Endothelial cell of umbilical vein (primary cell): ENCODE data around the gene H2AZ1.

Experiments
- CTCF ChIP-seq, 2 donors: IDR thresholded peaks; 1 replicate in 1 of 2; 2 replicates in 1 of 2; pipeline ENCODE4 v1.5.1; 2011; ENCODE audit warnings: low read length in 2 of 2, mild to moderate bottlenecking in 2 of 2, moderate library complexity in 2 of 2, control low read depth in 1 of 2, inconsistent platforms in 1 of 2, low read depth in 1 of 2; ENCODE audit not compliant: insufficient read depth in 1 of 2; ENCODE audit errors: extremely low read depth in 1 of 2
- EZH2 ChIP-seq: IDR thresholded peaks from 2 replicates; pipeline ENCODE4 v1.6.1; 2012; ENCODE audit warnings: borderline replicate concordance, low read depth, mild to moderate bottlenecking, moderate library complexity, low read length, inconsistent platforms; ENCODE audit not compliant: severe bottlenecking
- FOS ChIP-seq: IDR thresholded peaks from 2 replicates; pipeline ENCODE4 v1.6.1; 2011; ENCODE audit warnings: mild to moderate bottlenecking, low read length, moderate library complexity, borderline replicate concordance; ENCODE audit not compliant: insufficient read depth
- GATA2 ChIP-seq: IDR thresholded peaks from 2 replicates; pipeline ENCODE4 v1.7.0; 2011; ENCODE audit warnings: low read depth, mild to moderate bottlenecking, moderate library complexity, mixed read lengths, low read length; ENCODE audit not compliant: insufficient read length, insufficient read depth
- JUN ChIP-seq: IDR thresholded peaks from 2 replicates; pipeline ENCODE4 v1.6.1; 2011; ENCODE audit warnings: borderline replicate concordance, low read depth; ENCODE audit not compliant: insufficient read length, insufficient read depth
- MAX ChIP-seq: IDR thresholded peaks from 2 replicates; pipeline ENCODE4 v1.6.1; 2011; ENCODE audit not compliant: insufficient read depth, insufficient read length
- MYC ChIP-seq: IDR thresholded peaks from one replicate; pipeline ENCODE4 v1.6.1; 2011; ENCODE audit warnings: mild to moderate bottlenecking, low read depth, low read length
- POLR2A ChIP-seq: IDR thresholded peaks from 2 replicates; pipeline ENCODE4 v1.6.1; 2012; ENCODE audit warnings: low read depth, mild to moderate bottlenecking, control low read depth, low read length
- POLR2AphosphoS5 ChIP-seq: IDR thresholded peaks from 2 replicates; pipeline ENCODE4 v1.6.1; 2012; ENCODE audit warnings: low read depth, mild to moderate bottlenecking, control low read depth, low read length, moderate library complexity; ENCODE audit not compliant: insufficient read depth

GRCh38 chr4:99979872-99980271, 29.8 kb upstream of the H2AZ1 start:
- TF ChIP-seq POLR2A: no peak
- TF ChIP-seq MAX: no peak
- no peak for TF ChIP-seq CTCF (IDR thresholded peaks at IDR 0.05; ENCODE audit: extremely low read depth in 1 of 2, insufficient read depth in 1 of 2, low read depth in 1 of 2, low read length in 2 of 2)
- TF ChIP-seq EZH2: no peak
- no peak for TF ChIP-seq POLR2AphosphoS5
- no peak for TF ChIP-seq GATA2
- no peak for TF ChIP-seq JUN
- no peak for TF ChIP-seq MYC
- no peak for TF ChIP-seq FOS
